Esophagus squamous epithelium (tissue), 4 donors: ENCODE data around the gene MAF.

ENCODE experiments used
- POLR2A ChIP-seq, 4 donors: fragments of 450-650 bp; IDR thresholded peaks; one replicate each; pipeline ENCODE4 v1.6.1; 2017; ENCODE audit warnings: antibody characterized with exemption in 4 of 4, mild to moderate bottlenecking in 4 of 4, moderate library complexity in 3 of 4
- TF ChIP-seq, protein P1 (sequence below), 6 experiments: fragments of 450-650 bp in 4 of 6; fragments of 200-600 bp in 2 of 6; sonication (generic) in 2 of 6; IDR thresholded peaks; one replicate each; pipeline ENCODE4 v1.5.1; 2016 to 2019; ENCODE audit warnings: antibody characterized with exemption in 6 of 6, mild to moderate bottlenecking in 4 of 6, moderate library complexity in 4 of 6

- TF ChIP-seq, protein P1, sequence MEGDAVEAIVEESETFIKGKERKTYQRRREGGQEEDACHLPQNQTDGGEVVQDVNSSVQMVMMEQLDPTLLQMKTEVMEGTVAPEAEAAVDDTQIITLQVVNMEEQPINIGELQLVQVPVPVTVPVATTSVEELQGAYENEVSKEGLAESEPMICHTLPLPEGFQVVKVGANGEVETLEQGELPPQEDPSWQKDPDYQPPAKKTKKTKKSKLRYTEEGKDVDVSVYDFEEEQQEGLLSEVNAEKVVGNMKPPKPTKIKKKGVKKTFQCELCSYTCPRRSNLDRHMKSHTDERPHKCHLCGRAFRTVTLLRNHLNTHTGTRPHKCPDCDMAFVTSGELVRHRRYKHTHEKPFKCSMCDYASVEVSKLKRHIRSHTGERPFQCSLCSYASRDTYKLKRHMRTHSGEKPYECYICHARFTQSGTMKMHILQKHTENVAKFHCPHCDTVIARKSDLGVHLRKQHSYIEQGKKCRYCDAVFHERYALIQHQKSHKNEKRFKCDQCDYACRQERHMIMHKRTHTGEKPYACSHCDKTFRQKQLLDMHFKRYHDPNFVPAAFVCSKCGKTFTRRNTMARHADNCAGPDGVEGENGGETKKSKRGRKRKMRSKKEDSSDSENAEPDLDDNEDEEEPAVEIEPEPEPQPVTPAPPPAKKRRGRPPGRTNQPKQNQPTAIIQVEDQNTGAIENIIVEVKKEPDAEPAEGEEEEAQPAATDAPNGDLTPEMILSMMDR (IDR thresholded peaks at IDR 0.05): no peak
- TF ChIP-seq POLR2A (IDR thresholded peaks at IDR 0.05): no peak
These were observed 8.4 kb upstream of the MAF start for GRCh38 chr16:79608976-79609375.
